Pancreas (tissue), 10 donors: Measurements from ENCODE around the gene FAM50B. TPM values are rescaled to one million over a fixed set of nuclear protein-coding genes. Genes with fewer than 3 reads are reported as not detected.

Experiments
- ATAC-seq, 4 donors: fragments of 200-7000 bp; cut with Tn5 transposase; one replicate each; pipeline versions ENCODE4 v1.8.0 to v1.9.1; 2020; ENCODE audit warnings: mild to moderate bottlenecking in 4 of 4, moderate library complexity in 4 of 4
- DNase-seq, 6 donors: peaks; one replicate each; pipeline ENCODE4 v3.0.0-alpha.2; 2020
- FAIRE-seq: peaks from 2 replicates; lab custom pipeline; 2012; peaks lifted over from hg19 to GRCh38; lab: Jason Lieb, UNC
- H3K27ac ChIP-seq, 4 donors: fragments of 200-600 bp; sonication (generic); 1 replicate in 3 of 4; 2 replicates in 1 of 4; pipeline versions ENCODE4 v1.5.0 to v1.8.0; 2020
- H3K27me3 ChIP-seq, 4 donors: fragments of 200-600 bp; one replicate each; pipeline ENCODE4 v1.8.0; 2021
- H3K36me3 ChIP-seq, 3 donors: fragments of 200-600 bp; sonication (generic) in 1 of 3; one replicate each; pipeline versions ENCODE4 v1.5.0 to v1.8.0; 2020 to 2021
- H3K4me1 ChIP-seq, 3 donors: fragments of 200-600 bp; one replicate each; pipeline ENCODE4 v1.8.0; 2021
- H3K4me3 ChIP-seq, 4 donors: fragments of 200-600 bp; sonication (generic) in 2 of 4; one replicate each; pipeline versions ENCODE4 v1.5.0 to v1.8.0; 2020 to 2021
- H3K9me3 ChIP-seq, 4 donors: fragments of 200-600 bp; one replicate each; pipeline ENCODE4 v1.8.0; 2021
- CTCF ChIP-seq, 4 donors: fragments of 200-600 bp; sonication (generic) in 3 of 4; IDR thresholded peaks; one replicate each; pipeline versions ENCODE4 v1.5.0 to v1.8.0; 2021; ENCODE audit warnings: antibody characterized with exemption in 4 of 4
- whole genome bisulfite sequencing, 2 donors: extraction: QIAGEN DNeasy Blood & Tissue Kit; methylation state at CpG; one replicate each; pipeline ENCODE4 v1.1.7; 2013; 5-methylcytosine and 5-hydroxymethylcytosine counted together
- intact Hi-C, 3 donors: fragments of 100-400 bp; cut with DNase I; formaldehyde crosslinking; loops; one replicate each; pipeline versions ENCODE4 v1.11.1 to v1.14.2; 2022
- polyA plus RNA-seq, 2 donors: library from polyadenylated mRNA; stranded (reverse); fragments of 200-250 nt; gene quantifications; one replicate each; pipeline ENCODE4 v1.2.3, GENCODE V29; 2013
- total RNA-seq, 6 donors: library from RNA; stranded (reverse); fragmentation: NEBNext Ultra II Directional in 4 of 6; extraction: Animal tissue kit (Norgen Biotek cat#: 25700) in 4 of 6; gene quantifications; one replicate each; pipeline versions ENCODE4 v1.2.1 to v1.2.4, GENCODE V29; 2021 to 2023
- donor health status: healthy with polysubstance abuse.
- donor health status: DM: no; HTN: no; CAD: no; lungs with moderate emphysema.
- donor health status: DM: no; HTN: no; CAD: no.
- donor health status: control.
- donor health status: control.
- donor health status: Bipolar disorder and iron deficiency.
- donor health status: DM: yes; HTN: yes; CAD: no.
- donor health status: DM: no; HTN: no; CAD: no.
- donor health status: DM: no; HTN: no; CAD: no.
- donor health status: DM: yes; HTN: yes; CAD: no.

The FAM50B gene
- total and polyA plus RNA-seq, 8 donors, result 3.6 to 9.7 (median 5.9) TPM

DNA sequence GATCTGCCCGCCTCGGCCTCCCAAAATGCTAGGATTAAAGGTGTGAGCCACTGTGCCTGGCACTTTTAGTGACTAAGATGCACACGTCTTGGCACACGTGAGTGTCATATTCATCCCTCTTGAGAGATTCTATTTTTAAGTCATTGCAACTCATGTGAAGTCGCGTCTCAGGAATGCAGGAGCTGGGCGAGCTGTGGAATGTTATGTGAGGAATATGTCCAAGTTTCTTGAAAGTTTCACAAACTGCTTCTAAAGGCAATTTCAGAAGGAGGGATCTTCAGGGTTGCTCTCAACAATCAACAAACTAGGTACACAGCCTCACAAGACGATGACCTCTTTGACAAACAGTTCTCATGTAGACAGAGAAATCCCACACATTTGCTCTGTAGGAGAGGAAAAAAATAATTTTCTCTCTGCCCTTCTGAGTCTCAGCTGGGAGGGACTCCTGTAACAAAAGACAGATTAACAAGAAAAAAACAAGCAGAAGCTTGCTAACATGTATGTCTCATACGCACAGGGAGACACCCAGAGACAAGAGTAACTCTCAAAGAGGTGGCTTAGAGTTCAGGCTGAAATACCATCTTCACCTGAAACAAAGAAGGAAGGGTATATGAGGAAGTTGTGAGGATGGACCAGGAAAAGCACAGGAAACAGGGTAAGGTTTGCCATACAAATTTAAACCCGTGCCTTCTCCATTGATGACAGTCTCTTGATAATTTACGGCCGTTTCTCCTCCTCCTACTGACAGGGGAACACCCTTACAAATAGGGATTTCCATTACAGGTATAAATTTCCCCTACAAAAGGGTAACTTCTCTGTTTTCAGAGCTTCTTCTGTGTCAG, 45.3 kb upstream of the FAM50B start:
- intact Hi-C loops, result no loop called here
- Histone ChIP-seq H3K27me3 (no peaks in the 10 kb centered on the region), H3K9me3 (no peaks in the 10 kb centered on the region), H3K27ac (peak overlapping the region in 1 of 4 donors; percentile 21), H3K4me3 (no peak overlapping the region), H3K36me3 (no peaks in the 10 kb centered on the region), H3K4me1 (peaks cover 7 to 15% (median 14%) of the 10 kb centered on the region in 3 donors)
- TF ChIP-seq CTCF (IDR thresholded peaks at IDR 0.05), result no peak
- FAIRE-seq (no peak), DNase-seq (no peak), ATAC-seq (peak in 2 of 4 donors; percentile 16 to 33)
- WGBS, 2 donors, result 69% methylated on average over 12 of the region's 12 CpGs

DNA sequence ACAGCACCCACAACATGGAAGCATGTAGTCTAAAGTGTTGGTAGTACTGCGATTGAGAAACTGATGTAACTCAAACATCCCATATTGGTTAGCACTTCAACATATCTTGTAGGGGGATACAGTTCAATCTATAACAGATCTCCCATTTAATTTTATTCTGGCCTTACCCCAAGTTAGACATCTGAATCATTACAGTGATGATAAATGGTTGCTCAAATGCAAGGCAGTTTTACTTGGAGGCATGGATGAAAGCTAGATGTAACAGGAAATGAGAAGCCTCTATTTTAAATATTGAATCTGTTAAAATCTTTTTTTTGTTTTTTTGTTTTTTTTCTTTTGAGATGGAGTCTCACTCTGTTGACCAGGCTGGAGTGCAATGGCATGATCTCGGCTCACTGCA, 44.2 kb upstream of the FAM50B start:
- Histone ChIP-seq H3K27me3 (no peaks in the 10 kb centered on the region), H3K36me3 (no peaks in the 10 kb centered on the region), H3K27ac (no peak overlapping the region), H3K4me3 (no peak overlapping the region), H3K4me1 (peaks cover 7 to 15% (median 14%) of the 10 kb centered on the region in 3 donors), H3K9me3 (no peaks in the 10 kb centered on the region)
- FAIRE-seq (no peak), DNase-seq (no peak), ATAC-seq (no peak)
- TF ChIP-seq CTCF (IDR thresholded peaks at IDR 0.05), result no peak
- intact Hi-C loops, result no loop called here
- WGBS, 2 donors, result 95 to 97% methylated on average over 2 of the region's 2 CpGs

- H3K9me3 ChIP-seq, result no peaks in the 10 kb centered on the region
- peaks cover 7 to 15% (median 14%) of the 10 kb centered on the region in 3 donors for H3K4me1 ChIP-seq
- no peaks in the 10 kb centered on the region for H3K27me3 ChIP-seq
- TF ChIP-seq CTCF (IDR thresholded peaks at IDR 0.05), result no peak
- H3K4me3 ChIP-seq, result no peak overlapping the region
- ATAC-seq, result peak in 2 of 4 donors; percentile 14 to 22
- DNase-seq, result no peak
- intact Hi-C loops, result no loop called here
- no peaks in the 10 kb centered on the region for H3K36me3 ChIP-seq
- FAIRE-seq, result no peak
- peak overlapping the region; percentile 17 to 78 (median 64) for H3K27ac ChIP-seq
- 84 to 86% methylated on average over 8 of the region's 8 CpGs for WGBS, 2 donors
Observed at GRCh38 chr6:3805448-3806123, 43.6 kb upstream of the FAM50B start.

DNA sequence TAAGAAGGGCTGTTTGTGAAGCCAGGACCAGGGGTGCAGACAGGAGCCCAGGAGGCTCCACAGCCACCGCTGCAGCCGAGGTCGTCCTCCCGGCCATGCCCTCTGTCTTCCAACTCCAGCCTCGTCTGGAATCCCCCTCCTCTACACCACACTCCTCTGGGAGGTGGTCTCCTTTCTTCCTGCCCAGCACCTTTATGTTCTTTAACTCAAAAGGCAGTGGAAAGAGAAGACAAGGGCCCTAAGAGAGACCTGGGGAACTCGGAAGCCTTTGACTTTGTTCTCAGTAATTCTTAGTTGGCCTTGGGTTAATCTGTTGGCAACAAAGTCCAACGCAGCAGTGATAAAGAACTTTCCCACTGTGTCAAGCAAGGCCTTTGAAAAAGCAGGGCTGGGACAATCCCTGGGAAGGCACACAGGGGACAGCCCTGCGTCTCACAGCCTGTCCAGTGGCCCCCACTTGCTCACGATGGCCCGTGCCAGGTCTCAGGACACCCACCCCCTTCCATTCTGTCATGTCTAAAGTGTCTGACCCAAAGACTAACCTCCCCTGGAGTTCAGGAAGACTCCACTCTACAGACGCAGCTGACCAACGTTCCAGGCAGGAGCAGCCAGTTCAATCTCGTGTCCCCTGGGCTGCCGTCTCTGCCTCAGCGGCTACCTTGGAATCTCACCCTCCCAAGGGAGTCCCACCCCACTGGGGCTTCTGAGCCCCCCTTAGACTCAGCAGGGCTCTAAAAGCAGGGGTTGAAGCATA, 42.8 kb upstream of the FAM50B start:
- DNase-seq (peak in 3 of 6 donors; percentile 34 to 62 (median 48)), ATAC-seq (peak; percentile 83 to 93 (median 90)), FAIRE-seq (no peak)
- 26% methylated on average over 14 to 15 of the region's 15 CpGs for WGBS, 2 donors
- Histone ChIP-seq H3K36me3 (no peaks in the 10 kb centered on the region), H3K4me3 (no peak overlapping the region), H3K4me1 (peaks cover 7 to 15% (median 14%) of the 10 kb centered on the region in 3 donors), H3K27me3 (no peaks in the 10 kb centered on the region), H3K9me3 (no peaks in the 10 kb centered on the region), H3K27ac (peak overlapping the region; percentile 17 to 78 (median 64))
- no peak for TF ChIP-seq CTCF (IDR thresholded peaks at IDR 0.05)
- intact Hi-C loops, result no loop called here
